ENCODE results near the gene DAG1. TPM values are rescaled to one million over a fixed set of nuclear protein-coding genes. Genes with fewer than 3 reads are reported as not detected.

The DAG1 gene
- total and polyA plus RNA-seq, 7 donors = 4.2 to 73.4 (median 42.8) TPM

DNA sequence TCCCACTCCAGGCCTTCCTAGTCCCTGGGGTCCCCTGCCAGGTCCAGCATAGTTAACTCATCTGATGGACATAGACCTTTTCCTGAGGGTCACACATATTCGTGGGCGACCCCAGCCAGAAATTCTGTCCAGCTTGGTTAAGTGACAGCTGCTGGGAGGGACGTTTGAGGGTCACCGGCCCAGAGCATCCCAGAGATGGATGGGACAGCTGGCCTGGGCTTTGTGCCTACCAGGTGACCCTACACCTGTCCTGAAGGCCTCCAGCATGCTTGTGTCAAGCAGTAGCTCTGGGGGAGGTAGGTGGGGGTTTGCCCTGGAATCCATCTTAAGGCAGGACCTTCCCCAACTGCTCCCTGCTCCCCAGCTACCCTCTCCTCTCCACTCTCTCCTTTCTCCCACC is 9.1 kb upstream of the DAG1 start:
- Histone ChIP-seq H3K4me3 (no peak overlapping the region), H3K4me1 (peaks cover 0 to 14% (median 9%) of the 10 kb centered on the region in 4 donors), H3K27ac (no peak overlapping the region), H3K9me3 (no peaks in the 10 kb centered on the region), H3K27me3 (no peaks in the 10 kb centered on the region), H3K36me3 (no peaks in the 10 kb centered on the region)
- intact Hi-C loops (cut with DNase I) = no loop called here
- 89 to 91% methylated on average over 4 of the region's 4 CpGs for WGBS, 2 donors
- no peak for TF ChIP-seq EP300 (IDR thresholded peaks at IDR 0.05)
- TF ChIP-seq POLR2A (IDR thresholded peaks at IDR 0.05) = no peak
- TF ChIP-seq, protein P1, sequence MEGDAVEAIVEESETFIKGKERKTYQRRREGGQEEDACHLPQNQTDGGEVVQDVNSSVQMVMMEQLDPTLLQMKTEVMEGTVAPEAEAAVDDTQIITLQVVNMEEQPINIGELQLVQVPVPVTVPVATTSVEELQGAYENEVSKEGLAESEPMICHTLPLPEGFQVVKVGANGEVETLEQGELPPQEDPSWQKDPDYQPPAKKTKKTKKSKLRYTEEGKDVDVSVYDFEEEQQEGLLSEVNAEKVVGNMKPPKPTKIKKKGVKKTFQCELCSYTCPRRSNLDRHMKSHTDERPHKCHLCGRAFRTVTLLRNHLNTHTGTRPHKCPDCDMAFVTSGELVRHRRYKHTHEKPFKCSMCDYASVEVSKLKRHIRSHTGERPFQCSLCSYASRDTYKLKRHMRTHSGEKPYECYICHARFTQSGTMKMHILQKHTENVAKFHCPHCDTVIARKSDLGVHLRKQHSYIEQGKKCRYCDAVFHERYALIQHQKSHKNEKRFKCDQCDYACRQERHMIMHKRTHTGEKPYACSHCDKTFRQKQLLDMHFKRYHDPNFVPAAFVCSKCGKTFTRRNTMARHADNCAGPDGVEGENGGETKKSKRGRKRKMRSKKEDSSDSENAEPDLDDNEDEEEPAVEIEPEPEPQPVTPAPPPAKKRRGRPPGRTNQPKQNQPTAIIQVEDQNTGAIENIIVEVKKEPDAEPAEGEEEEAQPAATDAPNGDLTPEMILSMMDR (IDR thresholded peaks at IDR 0.05) = no peak
- no peak for TF ChIP-seq POLR2AphosphoS5 (IDR thresholded peaks at IDR 0.05)
- no peak for DNase-seq

DNA sequence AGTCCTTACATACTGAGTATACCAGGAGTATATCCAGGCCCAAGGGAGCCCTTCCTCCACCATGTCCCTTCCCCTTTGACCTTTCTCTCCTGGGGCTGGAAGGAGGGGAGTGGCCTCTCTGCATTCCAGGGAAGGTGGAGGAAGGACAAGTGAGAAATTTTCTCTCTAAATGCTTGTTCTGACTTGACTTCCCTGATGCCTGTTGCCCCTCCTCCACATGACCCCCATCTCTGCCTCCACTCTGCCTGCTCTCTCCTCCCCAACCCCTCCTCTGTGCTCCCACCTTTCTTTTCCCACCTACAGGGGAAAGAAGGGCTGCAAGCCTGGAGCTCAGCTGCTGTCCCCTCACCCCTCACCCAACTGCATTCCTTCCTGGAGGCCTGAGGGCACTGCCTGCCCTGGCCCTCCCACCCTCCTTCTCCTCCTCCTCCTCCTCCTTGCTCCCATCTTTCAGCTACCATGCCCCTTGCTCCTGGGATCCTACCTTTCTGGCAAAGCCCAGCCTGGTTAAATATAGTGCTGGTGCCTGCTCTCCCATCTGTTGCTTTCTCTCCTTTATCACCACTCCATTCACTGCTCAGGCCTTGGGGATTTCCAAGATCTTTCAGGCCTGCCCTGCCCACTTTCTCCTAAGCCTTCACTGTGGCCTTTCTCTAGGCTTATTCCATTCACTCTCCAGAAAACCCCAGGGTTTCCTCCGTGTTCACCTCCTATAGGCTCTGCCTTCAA is 8.5 kb upstream of the DAG1 start:
- H3K9me3 ChIP-seq = no peaks in the 10 kb centered on the region
- H3K4me3 ChIP-seq = no peak overlapping the region
- peaks cover 0 to 14% (median 9%) of the 10 kb centered on the region in 4 donors for H3K4me1 ChIP-seq
- no peaks in the 10 kb centered on the region for H3K27me3 ChIP-seq
- TF ChIP-seq, protein P1 (IDR thresholded peaks at IDR 0.05) = no peak
- TF ChIP-seq POLR2AphosphoS5 (IDR thresholded peaks at IDR 0.05) (no peak), POLR2A (IDR thresholded peaks at IDR 0.05) (no peak), EP300 (IDR thresholded peaks at IDR 0.05) (no peak)
- 16 to 51% methylated on average over 1 of the region's 1 CpG for WGBS, 2 donors
- peak overlapping the region in 3 of 4 donors; percentile 0 to 43 (median 17) for H3K27ac ChIP-seq
- no peaks in the 10 kb centered on the region for H3K36me3 ChIP-seq
- intact Hi-C loops (cut with DNase I) = no loop called here
- DNase-seq = no peak

DNA sequence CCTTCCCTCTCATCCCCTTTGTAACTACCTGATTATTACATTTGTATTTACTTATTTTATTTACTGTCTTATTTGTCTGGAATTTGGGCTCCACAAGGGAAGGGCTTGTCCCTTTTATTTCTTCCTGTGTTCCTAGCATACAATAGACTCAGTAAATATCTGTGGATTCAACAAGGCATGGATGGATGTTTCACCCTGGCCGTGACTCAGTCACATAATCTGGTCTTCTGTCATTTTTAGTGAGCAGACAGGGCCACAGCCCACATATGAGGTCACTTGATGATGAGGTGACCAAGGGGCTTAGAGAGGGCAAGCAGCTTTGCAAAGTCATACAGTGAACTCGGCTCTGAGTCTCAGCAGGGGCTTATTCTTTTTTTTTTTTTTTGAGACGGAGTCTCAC is 7.8 kb upstream of the DAG1 start:
- 69 to 79% methylated on average over 3 of the region's 3 CpGs for WGBS, 2 donors
- intact Hi-C loops (cut with DNase I) = no loop called here

DNA sequence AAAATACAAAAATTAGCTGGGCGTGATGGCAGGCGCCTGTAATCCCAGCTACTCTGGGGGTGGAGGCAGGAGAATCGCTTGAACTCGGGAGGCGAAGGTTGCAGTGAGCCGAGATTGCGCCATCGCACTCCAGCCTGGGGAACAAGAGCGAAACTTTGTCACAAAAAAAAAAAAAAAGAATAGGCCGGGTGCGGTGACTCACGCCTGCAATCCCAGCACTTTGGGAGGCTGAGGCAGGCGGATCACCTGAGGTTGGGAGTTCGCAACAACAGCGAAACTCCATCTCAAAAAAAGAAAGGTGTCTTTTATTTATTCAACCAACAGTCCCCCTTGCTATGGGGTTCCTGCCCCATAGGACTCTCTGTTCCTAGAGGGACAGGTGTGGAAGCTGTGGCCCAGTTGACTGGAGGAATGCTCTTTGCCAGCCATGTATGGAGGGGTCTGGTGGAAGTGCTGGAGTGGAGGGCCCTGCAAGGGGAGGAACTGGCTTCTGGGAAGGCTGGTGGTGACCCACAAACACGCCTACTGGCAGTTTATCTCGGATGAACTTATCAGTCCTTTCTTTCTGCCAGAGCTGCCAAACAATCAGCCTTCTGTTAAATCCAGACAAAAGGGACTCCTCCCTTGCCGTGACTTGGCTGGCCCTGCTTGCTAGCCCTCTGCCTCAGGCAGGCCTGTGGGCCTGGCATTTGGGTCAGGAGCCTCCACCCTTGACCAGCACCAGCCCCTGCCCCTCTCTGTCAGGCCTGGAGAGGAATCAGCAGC is 4.6 kb upstream of the DAG1 start:
- H3K27me3 ChIP-seq = no peaks in the 10 kb centered on the region
- 76 to 88% methylated on average over 18 of the region's 18 CpGs for WGBS, 2 donors
- intact Hi-C loops (cut with DNase I) = loop anchor here (5.0 kb wide), 1 partner anchor 108 kb away; the partner anchor contains the start of gene GPX1
- H3K9me3 ChIP-seq = no peaks in the 10 kb centered on the region
- DNase-seq = no peak
- TF ChIP-seq, protein P1 (IDR thresholded peaks at IDR 0.05) = no peak
- no peak for TF ChIP-seq POLR2AphosphoS5 (IDR thresholded peaks at IDR 0.05)
- TF ChIP-seq POLR2A (IDR thresholded peaks at IDR 0.05) = no peak
- TF ChIP-seq EP300 (IDR thresholded peaks at IDR 0.05) = no peak
- H3K36me3 ChIP-seq = no peaks in the 10 kb centered on the region
- H3K4me1 ChIP-seq = peaks cover 0 to 37% (median 27%) of the 10 kb centered on the region in 4 donors
- H3K27ac ChIP-seq = peak overlapping the region in 3 of 4 donors; percentile 31 to 98 (median 33)
- H3K4me3 ChIP-seq = no peak overlapping the region

More for the DNA sequence above, 7.8 kb upstream of the DAG1 start:
- no peaks in the 10 kb centered on the region for H3K9me3 ChIP-seq
- no peaks in the 10 kb centered on the region for H3K36me3 ChIP-seq
- no peak for DNase-seq
- H3K27ac ChIP-seq = peak overlapping the region in 3 of 4 donors; percentile 0 to 43 (median 17)
- H3K27me3 ChIP-seq = no peaks in the 10 kb centered on the region
- H3K4me1 ChIP-seq = peaks cover 0 to 15% (median 9%) of the 10 kb centered on the region in 4 donors
- H3K4me3 ChIP-seq = no peak overlapping the region
- no peak for TF ChIP-seq POLR2AphosphoS5 (IDR thresholded peaks at IDR 0.05)
- TF ChIP-seq, protein P1 (IDR thresholded peaks at IDR 0.05) = no peak
- no peak for TF ChIP-seq POLR2A (IDR thresholded peaks at IDR 0.05)
- no peak for TF ChIP-seq EP300 (IDR thresholded peaks at IDR 0.05)

All from sigmoid colon (tissue), 7 donors.